Central memory CD8-positive, alpha-beta T cell (primary cell): Measurements from ENCODE around the gene AMBN.
A peak's percentile ranks its signal among the peaks of the same experiment; 100 is the strongest.

ENCODE experiments used
- ATAC-seq: fragments of 150-1000 bp; cut with Tn5 transposase; replicated peaks from 2 replicates; pipeline ENCODE4 v1.10.0; 2022; ENCODE audit warnings: mild to moderate bottlenecking, moderate FRiP score, moderate number of reproducible peaks; ENCODE audit not compliant: poor library complexity, severe bottlenecking; ENCODE audit errors: extremely low read depth
- DNase-seq, 2 donors: peaks; one replicate each; pipeline ENCODE4 v3.0.0; 2021; ENCODE audit warnings: low spot score in 2 of 2
- H3K27ac Mint-ChIP-seq: one replicate; pipeline ENCODE4 v1.8.0; 2022; ENCODE audit warnings: low read depth, mild to moderate bottlenecking, moderate library complexity, mixed read lengths
- H3K27me3 Mint-ChIP-seq: one replicate; pipeline ENCODE4 v1.8.0; 2022; ENCODE audit warnings: mixed read lengths
- H3K36me3 Mint-ChIP-seq: one replicate; pipeline ENCODE4 v1.8.0; 2022; ENCODE audit warnings: mild to moderate bottlenecking, moderate library complexity, mixed read lengths; ENCODE audit not compliant: insufficient read depth
- H3K4me1 Mint-ChIP-seq: one replicate; pipeline ENCODE4 v1.8.0; 2022; ENCODE audit warnings: mixed read lengths
- H3K4me3 Mint-ChIP-seq: one replicate; pipeline ENCODE4 v1.8.0; 2022; ENCODE audit warnings: mild to moderate bottlenecking, moderate library complexity, mixed read lengths
- H3K9me3 Mint-ChIP-seq: one replicate; pipeline ENCODE4 v1.8.0; 2022; ENCODE audit warnings: mixed read lengths

AMBN gene

GRCh38 chr4:70583952-70584834 lies 7.9 kb upstream of the AMBN start:
- peaks cover 35% of the 10 kb centered on the region for H3K27me3 Mint-ChIP-seq
- DNase-seq (no peak), ATAC-seq (no peak)
- H3K36me3 Mint-ChIP-seq = peaks cover 2% of the 10 kb centered on the region
- no peaks in the 10 kb centered on the region for H3K9me3 Mint-ChIP-seq
- no peak overlapping the region for H3K27ac Mint-ChIP-seq
- no peak overlapping the region for H3K4me3 Mint-ChIP-seq
- no peaks in the 10 kb centered on the region for H3K4me1 Mint-ChIP-seq

- Mint-ChIP-seq H3K27me3 (peaks cover 24% of the 10 kb centered on the region), H3K4me3 (no peak overlapping the region), H3K4me1 (no peaks in the 10 kb centered on the region), H3K36me3 (peaks cover 2% of the 10 kb centered on the region), H3K9me3 (no peaks in the 10 kb centered on the region), H3K27ac (no peak overlapping the region)
- DNase-seq (no peak), ATAC-seq (no peak)
Measured at GRCh38 chr4:70586841-70587240, 5.2 kb upstream of the AMBN start.

GRCh38 chr4:70589785-70590184 lies 2.3 kb upstream of the AMBN start:
- no peak overlapping the region for H3K27ac Mint-ChIP-seq
- DNase-seq (no peak), ATAC-seq (no peak)
- no peaks in the 10 kb centered on the region for H3K27me3 Mint-ChIP-seq
- peaks cover 2% of the 10 kb centered on the region for H3K36me3 Mint-ChIP-seq
- no peaks in the 10 kb centered on the region for H3K9me3 Mint-ChIP-seq
- no peak overlapping the region for H3K4me3 Mint-ChIP-seq
- H3K4me1 Mint-ChIP-seq = no peaks in the 10 kb centered on the region

- H3K4me1 Mint-ChIP-seq = no peaks in the 10 kb centered on the region
- ATAC-seq = no peak
Measured at GRCh38 chr4:70594196-70594595, 2.1 kb downstream of the AMBN start.

GRCh38 chr4:70600305-70600704 lies 8.2 kb downstream of the AMBN start:
- no peak overlapping the region for H3K27ac Mint-ChIP-seq
- no peaks in the 10 kb centered on the region for H3K4me1 Mint-ChIP-seq
- H3K4me3 Mint-ChIP-seq = no peak overlapping the region
- H3K36me3 Mint-ChIP-seq = no peaks in the 10 kb centered on the region
- no peak for DNase-seq
- no peaks in the 10 kb centered on the region for H3K9me3 Mint-ChIP-seq
- no peak for ATAC-seq
- peaks cover 7% of the 10 kb centered on the region for H3K27me3 Mint-ChIP-seq

More at GRCh38 chr4:70594196-70594595, 2.1 kb downstream of the AMBN start:
- no peak overlapping the region for H3K27ac Mint-ChIP-seq
- H3K27me3 Mint-ChIP-seq = no peaks in the 10 kb centered on the region
- H3K9me3 Mint-ChIP-seq = no peaks in the 10 kb centered on the region
- no peak overlapping the region for H3K4me3 Mint-ChIP-seq
- H3K36me3 Mint-ChIP-seq = peaks cover 2% of the 10 kb centered on the region
- no peak for DNase-seq

GRCh38 chr4:70600977-70601376 lies 8.9 kb downstream of the AMBN start:
- H3K27me3 Mint-ChIP-seq = peaks cover 7% of the 10 kb centered on the region
- no peak overlapping the region for H3K27ac Mint-ChIP-seq
- H3K4me3 Mint-ChIP-seq = no peak overlapping the region
- H3K4me1 Mint-ChIP-seq = no peaks in the 10 kb centered on the region
- H3K9me3 Mint-ChIP-seq = no peaks in the 10 kb centered on the region
- no peak for DNase-seq
- no peak for ATAC-seq
- H3K36me3 Mint-ChIP-seq = no peaks in the 10 kb centered on the region

- peaks cover 7% of the 10 kb centered on the region for H3K27me3 Mint-ChIP-seq
- H3K4me1 Mint-ChIP-seq = no peaks in the 10 kb centered on the region
- H3K36me3 Mint-ChIP-seq = no peaks in the 10 kb centered on the region
- ATAC-seq (peak; percentile 58), DNase-seq (peak; percentile 22 to 35)
- H3K4me3 Mint-ChIP-seq = no peak overlapping the region
- H3K9me3 Mint-ChIP-seq = no peaks in the 10 kb centered on the region
- no peak overlapping the region for H3K27ac Mint-ChIP-seq
Measured at GRCh38 chr4:70601422-70602039, 9.5 kb downstream of the AMBN start.

GRCh38 chr4:70603856-70604255 lies 11.8 kb downstream of the AMBN start:
- no peak for DNase-seq
- no peaks in the 10 kb centered on the region for H3K9me3 Mint-ChIP-seq
- H3K36me3 Mint-ChIP-seq = no peaks in the 10 kb centered on the region
- H3K4me3 Mint-ChIP-seq = no peak overlapping the region
- H3K27me3 Mint-ChIP-seq = peaks cover 25% of the 10 kb centered on the region
- H3K27ac Mint-ChIP-seq = no peak overlapping the region
- ATAC-seq = no peak
- no peaks in the 10 kb centered on the region for H3K4me1 Mint-ChIP-seq

GRCh38 chr4:70606459-70606858 lies 14.4 kb downstream of the AMBN start:
- H3K9me3 Mint-ChIP-seq = no peaks in the 10 kb centered on the region
- H3K27ac Mint-ChIP-seq = no peak overlapping the region
- ATAC-seq (no peak), DNase-seq (no peak)
- H3K36me3 Mint-ChIP-seq = no peaks in the 10 kb centered on the region
- no peaks in the 10 kb centered on the region for H3K4me1 Mint-ChIP-seq
- H3K27me3 Mint-ChIP-seq = peaks cover 51% of the 10 kb centered on the region
- no peak overlapping the region for H3K4me3 Mint-ChIP-seq

- peaks cover 58% of the 10 kb centered on the region for H3K27me3 Mint-ChIP-seq
- no peak overlapping the region for H3K27ac Mint-ChIP-seq
- no peak for ATAC-seq
- no peak for DNase-seq
- H3K9me3 Mint-ChIP-seq = no peaks in the 10 kb centered on the region
- H3K4me3 Mint-ChIP-seq = no peak overlapping the region
- H3K36me3 Mint-ChIP-seq = no peaks in the 10 kb centered on the region
- H3K4me1 Mint-ChIP-seq = no peaks in the 10 kb centered on the region
Measured at GRCh38 chr4:70607334-70607853, 15.3 kb downstream of the AMBN start.

- Mint-ChIP-seq H3K4me1 (no peaks in the 10 kb centered on the region), H3K27ac (no peak overlapping the region), H3K9me3 (no peaks in the 10 kb centered on the region), H3K36me3 (no peaks in the 10 kb centered on the region), H3K4me3 (no peak overlapping the region), H3K27me3 (peaks cover 58% of the 10 kb centered on the region)
- ATAC-seq (no peak), DNase-seq (no peak)
Measured at GRCh38 chr4:70608324-70608723, 16.3 kb downstream of the AMBN start.

- no peak for ATAC-seq
- no peak overlapping the region for H3K27ac Mint-ChIP-seq
- H3K4me3 Mint-ChIP-seq = no peak overlapping the region
- H3K4me1 Mint-ChIP-seq = no peaks in the 10 kb centered on the region
- H3K27me3 Mint-ChIP-seq = peaks cover 44% of the 10 kb centered on the region
- no peaks in the 10 kb centered on the region for H3K9me3 Mint-ChIP-seq
- no peak for DNase-seq
- no peaks in the 10 kb centered on the region for H3K36me3 Mint-ChIP-seq
Measured at GRCh38 chr4:70613306-70614183, 21.5 kb downstream of the AMBN start.
